B cell (primary cell): ENCODE measurements around the gene CRYBA2.

Source experiments
- CTCF ChIP-seq: fragments of 200-600 bp; IDR thresholded peaks from one replicate; pipeline ENCODE4 v1.8.0; 2022; ENCODE audit warnings: antibody characterized with exemption, mild to moderate bottlenecking
- EZH2 ChIP-seq: IDR thresholded peaks from 2 replicates; pipeline ENCODE4 v1.6.1; 2012; ENCODE audit warnings: borderline replicate concordance, low read depth, mild to moderate bottlenecking, moderate library complexity, low read length; ENCODE audit not compliant: insufficient read depth, poor library complexity, severe bottlenecking

GRCh38 chr2:219009294-219009693 lies 16.1 kb upstream of the CRYBA2 start:
- TF ChIP-seq CTCF = no peak
- TF ChIP-seq EZH2 = no peak
